Activated CD8-positive, alpha-beta memory T cell treated with anti-CD3 and anti-CD28 coated beads, Interleukin-2, amount 50 U/mL, for 48 hours (primary cell): ENCODE measurements around the gene VAMP1.

Source experiments
- DNase-seq: peaks from one replicate; pipeline ENCODE4 v3.0.0-alpha.2; 2020

Gene VAMP1

DNA sequence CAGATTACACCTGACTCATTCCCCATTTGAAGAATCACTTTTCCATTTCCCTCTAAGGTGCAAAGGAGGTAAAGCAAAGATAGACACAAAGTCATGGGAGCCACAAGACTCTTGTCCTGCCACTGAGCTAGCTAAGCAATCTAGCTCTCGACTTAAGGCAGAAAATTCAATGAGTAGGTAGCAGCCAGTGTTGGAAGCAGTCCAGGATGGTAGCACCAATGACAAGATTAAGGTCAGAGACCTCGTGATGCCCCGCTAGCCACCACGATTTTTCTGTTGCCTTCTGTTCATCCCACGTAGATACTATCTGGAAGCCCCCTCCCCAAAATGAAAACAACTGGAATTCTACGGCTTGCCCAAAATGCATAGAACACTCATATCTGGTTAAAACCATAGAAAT is 1.4 kb downstream of the VAMP1 start:
- DNase-seq = peak; percentile 49

GRCh38 chr12:6468283-6468575 is 2.2 kb downstream of the VAMP1 start:
- no peak for DNase-seq

- peak; percentile 51 for DNase-seq
These were observed 2.8 kb downstream of the VAMP1 start for GRCh38 chr12:6467571-6468282.

DNA sequence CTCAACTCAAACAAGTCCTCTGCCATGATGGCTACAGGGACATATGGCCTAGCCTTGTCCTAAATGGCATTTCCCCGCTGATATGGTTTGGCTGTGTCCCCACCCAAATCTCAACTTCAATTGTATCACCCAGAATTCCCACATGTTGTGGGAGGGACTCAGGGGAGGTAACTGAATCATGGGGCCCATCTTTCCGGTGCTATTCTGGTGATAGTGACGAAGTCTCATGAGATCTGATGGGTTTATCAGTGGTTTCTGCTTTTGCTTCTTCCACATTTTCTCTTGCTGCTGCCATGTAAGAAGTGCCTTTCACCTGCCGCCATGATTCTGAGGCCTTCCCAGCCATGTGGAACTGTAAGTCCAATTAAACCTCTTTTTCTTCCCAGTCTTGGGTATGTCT is 3.7 kb downstream of the VAMP1 start:
- peak; percentile 35 for DNase-seq

- DNase-seq = no peak
These were observed 4.3 kb downstream of the VAMP1 start for GRCh38 chr12:6466184-6466573.

DNA sequence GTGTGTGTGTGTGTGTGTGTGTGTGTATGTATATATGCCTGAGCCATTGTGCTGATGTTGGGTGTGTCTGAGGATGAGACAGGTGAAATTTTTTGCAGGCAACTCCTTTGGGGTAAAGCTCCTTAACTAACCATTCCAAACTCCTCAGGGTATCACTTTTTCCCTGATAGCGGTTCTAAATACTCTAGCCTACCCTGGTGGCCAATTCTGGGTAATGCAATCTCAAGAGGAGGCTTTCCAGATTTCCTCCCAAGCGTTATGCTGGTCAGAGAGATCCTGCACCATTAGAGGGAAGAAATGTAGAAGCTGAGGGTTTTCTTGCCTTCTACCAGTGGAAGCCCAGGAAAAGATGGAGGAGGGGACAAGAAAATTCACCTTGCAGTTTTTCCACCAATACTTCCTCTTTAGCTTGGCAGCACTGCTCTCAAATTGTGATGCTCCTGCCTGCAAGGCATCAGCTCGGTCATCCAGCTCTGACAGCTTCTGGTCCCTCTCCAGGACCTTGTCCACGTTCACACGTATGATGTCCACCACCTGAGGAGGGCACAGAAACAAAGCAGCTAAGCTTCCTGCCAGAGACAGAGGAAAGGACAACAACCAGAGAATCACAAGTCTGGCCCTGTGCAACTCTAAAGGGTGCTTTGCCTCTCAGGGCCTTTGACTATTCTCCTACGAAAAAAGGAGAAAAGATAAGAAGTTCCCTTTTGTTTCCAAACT is 4.9 kb downstream of the VAMP1 start:
- no peak for DNase-seq

- DNase-seq = no peak
These were observed 5.9 kb downstream of the VAMP1 start for GRCh38 chr12:6464531-6464930.

DNA sequence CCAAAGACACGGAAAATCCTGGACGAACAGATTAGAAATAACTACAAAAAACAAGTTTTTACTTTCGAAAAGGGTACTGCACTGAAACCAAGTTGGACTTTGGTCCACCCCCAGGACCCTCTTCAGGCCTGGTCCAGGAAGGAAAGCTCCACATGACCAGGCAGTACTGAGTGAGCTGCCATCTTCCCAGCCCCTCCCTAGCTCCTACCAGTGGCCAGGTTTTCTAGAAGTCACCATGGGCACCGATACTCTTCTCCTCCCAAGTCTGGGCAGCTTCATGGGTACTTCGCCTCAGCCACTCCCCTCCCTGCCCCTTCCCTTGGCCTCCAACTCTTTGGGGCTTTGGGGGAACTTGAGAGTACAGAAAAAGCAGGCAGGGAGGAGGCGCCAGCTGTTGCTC is 6.6 kb downstream of the VAMP1 start:
- peak; percentile 54 for DNase-seq

GRCh38 chr12:6463216-6463615 is 7.3 kb downstream of the VAMP1 start:
- peak; percentile 56 for DNase-seq

GRCh38 chr12:6462234-6462995 is 8.1 kb downstream of the VAMP1 start:
- DNase-seq = peak; percentile 62

DNA sequence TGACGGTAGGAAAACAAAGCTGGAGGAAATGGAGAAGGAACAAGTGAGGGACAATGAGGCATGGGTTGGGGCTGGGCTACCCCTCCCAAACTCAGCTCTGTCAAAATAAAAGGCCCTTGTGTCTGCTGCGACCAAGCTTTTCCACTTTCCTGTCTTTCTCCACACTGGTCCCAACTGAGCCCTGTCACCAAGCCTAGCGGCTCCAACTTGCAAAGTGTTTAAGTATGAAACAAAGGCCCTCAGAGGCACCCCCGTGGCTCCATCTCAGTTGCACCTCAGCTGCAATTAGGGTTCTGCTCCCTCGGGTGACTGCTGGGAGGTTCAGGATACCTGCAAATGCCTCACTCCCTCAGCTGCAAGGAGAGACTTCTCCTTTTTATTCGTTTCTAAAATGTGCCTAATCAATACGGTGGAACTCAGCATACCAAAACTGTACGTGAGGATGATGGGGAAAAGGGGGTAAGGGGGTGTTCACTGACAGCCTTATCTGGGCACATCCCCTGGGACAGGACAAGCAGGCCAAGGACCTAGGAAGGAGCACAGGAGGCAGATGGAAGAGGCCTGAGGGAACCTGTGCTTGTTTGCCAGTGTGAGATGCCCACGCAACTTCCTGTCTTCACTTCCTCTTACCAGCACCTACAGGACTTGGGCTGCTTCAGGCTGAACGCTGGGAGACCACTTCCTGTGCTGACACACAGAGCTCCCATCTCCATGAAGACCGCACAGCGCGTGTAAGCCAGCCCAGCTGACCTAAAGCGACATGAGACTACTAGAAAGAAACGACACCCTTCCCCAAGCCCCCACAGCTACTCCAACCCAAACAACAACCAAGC is 8.9 kb downstream of the VAMP1 start:
- peak; percentile 88 for DNase-seq

DNA sequence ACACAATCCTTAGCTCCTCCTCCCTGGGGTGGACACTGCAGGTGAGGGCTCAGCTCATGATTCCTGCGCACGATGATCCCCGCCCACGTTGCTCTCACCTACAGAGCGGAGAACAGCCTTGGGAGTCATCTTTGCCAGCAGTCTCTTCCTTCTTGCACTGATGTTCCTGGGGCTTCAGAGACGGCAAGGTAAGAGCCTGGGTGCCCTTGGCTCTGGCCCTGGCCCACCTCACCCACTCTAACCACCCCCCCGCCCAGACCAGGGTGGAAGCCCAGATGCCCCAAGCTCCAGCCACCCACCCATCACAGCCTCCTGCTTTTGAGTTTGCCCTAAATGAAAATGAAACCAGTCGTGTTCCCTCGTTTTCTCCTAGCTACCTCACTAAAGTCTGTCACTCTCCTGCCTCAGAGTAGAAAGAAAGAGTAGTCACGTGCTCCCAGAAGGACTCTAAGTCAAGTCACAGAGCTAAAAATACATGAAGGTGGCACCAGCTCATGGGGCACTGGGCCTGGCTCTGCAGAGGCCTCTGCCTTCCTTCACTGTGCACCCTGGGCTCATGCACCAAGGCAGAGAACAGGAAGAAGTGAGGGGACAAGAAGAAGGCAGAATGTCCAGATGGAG is 9.6 kb downstream of the VAMP1 start:
- peak; percentile 69 for DNase-seq

- no peak for DNase-seq
These were observed 11.5 kb downstream of the VAMP1 start for GRCh38 chr12:6459004-6459337.

DNA sequence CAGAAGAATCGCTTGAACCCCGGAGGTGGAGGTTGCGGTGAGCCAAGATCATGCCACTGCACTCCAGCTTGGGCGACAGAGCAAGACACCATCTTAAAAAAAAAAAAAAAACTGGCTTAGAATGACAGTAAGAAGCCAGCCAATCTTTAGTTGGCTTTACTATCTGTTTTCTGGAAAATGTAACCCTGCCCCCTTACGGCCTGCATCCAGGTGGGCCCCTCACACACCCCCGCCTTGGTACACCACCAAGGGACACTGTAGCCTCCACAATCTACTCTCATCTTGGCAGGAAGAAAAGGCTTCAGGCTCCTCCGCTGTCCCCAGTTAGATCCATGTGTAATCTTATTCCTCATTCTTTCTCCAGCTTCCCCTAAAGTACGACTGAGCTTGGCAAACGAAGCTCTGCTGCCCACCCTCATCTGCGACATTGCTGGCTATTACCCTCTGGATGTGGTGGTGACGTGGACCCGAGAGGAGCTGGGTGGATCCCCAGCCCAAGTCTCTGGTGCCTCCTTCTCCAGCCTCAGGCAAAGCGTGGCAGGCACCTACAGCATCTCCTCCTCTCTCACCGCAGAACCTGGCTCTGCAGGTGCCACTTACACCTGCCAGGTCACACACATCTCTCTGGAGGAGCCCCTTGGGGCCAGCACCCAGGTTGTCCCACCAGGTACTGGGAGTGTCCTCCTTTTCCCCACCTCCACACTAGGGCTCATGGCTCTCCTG is 12.0 kb downstream of the VAMP1 start:
- DNase-seq = no peak

GRCh38 chr12:6457220-6457945 is 13.1 kb downstream of the VAMP1 start:
- DNase-seq = no peak

GRCh38 chr12:6452944-6453630 is 17.4 kb downstream of the VAMP1 start:
- no peak for DNase-seq

DNA sequence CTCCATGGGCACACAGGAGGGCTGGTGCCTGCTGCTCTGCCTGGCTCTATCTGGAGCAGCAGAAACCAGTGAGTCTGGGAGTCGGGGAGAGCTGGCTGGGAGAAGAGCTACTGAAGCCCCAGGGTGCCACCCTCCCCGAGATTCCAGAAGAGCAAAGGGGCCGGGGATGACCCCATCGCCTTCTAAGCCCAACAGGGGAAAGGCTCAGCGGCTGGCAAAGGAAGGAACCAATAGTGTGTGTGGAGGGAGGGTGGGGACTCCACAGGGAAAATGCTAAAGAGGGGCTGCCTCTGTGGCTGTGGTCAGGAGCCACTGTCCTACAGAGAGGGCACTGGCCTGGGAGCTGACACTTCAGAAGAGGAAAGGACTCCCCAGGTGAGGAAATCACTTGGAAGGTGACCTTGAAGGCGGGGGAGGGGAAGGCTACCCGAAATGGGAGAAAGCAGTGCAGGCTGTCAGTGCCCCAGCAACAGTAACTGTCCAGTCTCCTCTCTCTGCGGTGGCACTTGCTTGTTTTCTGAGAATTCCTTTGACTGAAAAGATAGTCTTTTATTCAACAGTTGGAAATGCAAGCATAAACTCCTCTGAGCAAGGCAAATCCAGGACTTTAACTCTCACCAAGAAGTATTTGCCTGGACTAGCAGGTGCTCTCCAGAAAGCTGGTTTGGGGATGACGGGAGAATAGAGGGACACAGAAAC is 18.1 kb downstream of the VAMP1 start:
- peak; percentile 70 for DNase-seq

GRCh38 chr12:6451348-6452244 is 18.9 kb downstream of the VAMP1 start, which contains the start of gene TAPBPL:
TAPBPL (plus strand) TSS chr12:6452042; CDS start chr12:6452249, 207 bp downstream.
- DNase-seq = peak; percentile 83

DNA sequence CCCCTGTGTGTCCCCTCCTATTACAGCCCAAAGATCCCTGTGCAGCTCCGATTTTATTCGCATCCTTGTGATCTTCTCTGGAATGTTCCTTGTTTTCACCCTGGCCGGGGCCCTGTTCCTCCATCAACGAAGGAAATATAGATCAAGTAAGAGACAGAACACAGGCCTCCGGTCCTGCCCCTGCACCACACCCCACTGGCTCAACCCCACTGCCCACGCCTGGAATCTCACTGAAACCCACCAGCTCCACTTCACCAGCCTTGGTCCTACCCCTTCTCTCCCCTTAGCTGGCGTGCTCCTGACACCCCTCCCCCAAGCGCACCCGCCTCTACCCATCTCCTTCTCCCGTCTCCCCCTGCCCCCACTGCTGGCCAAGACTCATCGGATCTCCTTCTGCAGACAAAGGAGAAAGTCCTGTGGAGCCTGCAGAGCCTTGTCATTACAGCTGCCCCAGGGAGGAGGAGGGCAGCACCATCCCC is 19.6 kb downstream of the VAMP1 start:
- peak; percentile 72 for DNase-seq
